Psoas muscle (tissue), 8 donors: ENCODE data around the gene GPC6. TPM values are rescaled to one million over a fixed set of nuclear protein-coding genes. Genes with fewer than 3 reads are reported as not detected.

ENCODE experiments used
- ATAC-seq, 4 donors: fragments of 200-7000 bp; cut with Tn5 transposase; one replicate each; pipeline ENCODE4 v1.9.1; 2020; ENCODE audit warnings: moderate library complexity in 3 of 4, mild to moderate bottlenecking in 2 of 4
- DNase-seq, 2 donors: peaks; one replicate each; pipeline ENCODE4 v3.0.0-alpha.2; 2020
- H3K27ac ChIP-seq: fragments of 200-600 bp; one replicate; pipeline ENCODE4 v1.8.0; 2022
- H3K27me3 ChIP-seq, 3 donors: fragments of 200-600 bp in 1 of 3; one replicate each; pipeline versions ENCODE4 v1.6.1 to v1.8.0; 2013 to 2022; ENCODE audit warnings: low read length in 2 of 3, mild to moderate bottlenecking in 2 of 3, moderate library complexity in 1 of 3; ENCODE audit not compliant: insufficient read depth in 3 of 3
- H3K36me3 ChIP-seq, 2 donors: fragments of 200-600 bp in 1 of 2; one replicate each; pipeline versions ENCODE4 v1.6.1 to v1.8.0; 2013 to 2022; ENCODE audit warnings: low read depth in 1 of 2, mild to moderate bottlenecking in 1 of 2, moderate library complexity in 1 of 2; ENCODE audit not compliant: insufficient read depth in 1 of 2
- H3K4me1 ChIP-seq: fragments of 200-600 bp; one replicate; pipeline ENCODE4 v1.8.0; 2022
- H3K4me3 ChIP-seq: fragments of 200-600 bp; one replicate; pipeline ENCODE4 v1.8.0; 2022; ENCODE audit warnings: mild to moderate bottlenecking
- H3K9me3 ChIP-seq: fragments of 200-600 bp; one replicate; pipeline ENCODE4 v1.8.0; 2022
- CTCF ChIP-seq: fragments of 200-600 bp; IDR thresholded peaks from one replicate; pipeline ENCODE4 v1.8.0; 2022; ENCODE audit warnings: antibody characterized with exemption
- WGBS, 3 donors: extraction: QIAGEN DNeasy Blood & Tissue Kit; methylation state at CpG; one replicate each; pipeline versions ENCODE4 v1.1.6 to v1.1.7; 2013; 5-methylcytosine and 5-hydroxymethylcytosine counted together
- intact Hi-C, 2 donors: fragments of 100-400 bp; cut with DNase I; formaldehyde crosslinking; loops; one replicate each; pipeline versions ENCODE4 v1.11.0 to v1.14.2; 2022
- polyA plus RNA-seq, 3 donors: library from polyadenylated mRNA; stranded (reverse); fragments of 200-250 nt; gene quantifications; one replicate each; pipeline ENCODE4 v1.2.3, GENCODE V29; 2013
- total RNA-seq, 4 donors: library from RNA; stranded (reverse); fragmentation: NEBNext Ultra II Directional in 2 of 4; extraction: Animal tissue kit (Norgen Biotek cat#: 25700) in 2 of 4; gene quantifications; one replicate each; pipeline versions ENCODE4 v1.2.1 to v1.2.4, GENCODE V29; 2021 to 2023
- donor health status: healthy with polysubstance abuse.
- donor health status: DM: no; HTN: no; CAD: no; lungs with moderate emphysema.
- donor health status: Bipolar disorder and iron deficiency.
- donor health status: healthy.
- donor health status: DM: yes; HTN: yes; CAD: no.
- donor health status: DM: no; HTN: no; CAD: no.
- donor health status: DM: no; HTN: no; CAD: no.
- donor health status: DM: yes; HTN: yes; CAD: no.

Gene GPC6
- total and polyA plus RNA-seq, 7 donors = 0.07 to 3.7 (median 0.57) TPM

GRCh38 chr13:93740334-93740733, 513.7 kb downstream of the GPC6 start:
- H3K27ac ChIP-seq = no peak overlapping the region
- WGBS, 3 donors = 66 to 86% (median 82%) methylated on average over 1 of the region's 1 CpG
- no peak for TF ChIP-seq CTCF
- DNase-seq (no peak), ATAC-seq (no peak)
- no peak overlapping the region for H3K4me3 ChIP-seq
- no peaks in the 10 kb centered on the region for H3K27me3 ChIP-seq
- intact Hi-C loops = no loop called here
- no peaks in the 10 kb centered on the region for H3K9me3 ChIP-seq
- no peaks in the 10 kb centered on the region for H3K4me1 ChIP-seq
- no peaks in the 10 kb centered on the region for H3K36me3 ChIP-seq

- H3K27ac ChIP-seq = no peak overlapping the region
- no peaks in the 10 kb centered on the region for H3K4me1 ChIP-seq
- TF ChIP-seq CTCF = no peak
- intact Hi-C loops = no loop called here
- H3K9me3 ChIP-seq = no peaks in the 10 kb centered on the region
- H3K4me3 ChIP-seq = no peak overlapping the region
- H3K27me3 ChIP-seq = no peaks in the 10 kb centered on the region
- 77 to 80% (median 78%) methylated on average over 5 of the region's 5 CpGs for WGBS, 3 donors
- no peak for ATAC-seq
- H3K36me3 ChIP-seq = no peaks in the 10 kb centered on the region
- DNase-seq = no peak
Measured at GRCh38 chr13:93744033-93744432, 517.4 kb downstream of the GPC6 start.

- no peak for TF ChIP-seq CTCF
- intact Hi-C loops = no loop called here
- DNase-seq (no peak), ATAC-seq (no peak)
- Histone ChIP-seq H3K27ac (no peak overlapping the region), H3K27me3 (no peaks in the 10 kb centered on the region), H3K4me3 (no peak overlapping the region), H3K4me1 (no peaks in the 10 kb centered on the region), H3K9me3 (no peaks in the 10 kb centered on the region), H3K36me3 (no peaks in the 10 kb centered on the region)
- WGBS, 3 donors = 54 to 68% (median 62%) methylated on average over 1 of the region's 1 CpG
Measured at GRCh38 chr13:93744886-93745285, 518.3 kb downstream of the GPC6 start.

GRCh38 chr13:93745884-93746283, 519.3 kb downstream of the GPC6 start:
- Histone ChIP-seq H3K9me3 (no peaks in the 10 kb centered on the region), H3K27me3 (no peaks in the 10 kb centered on the region), H3K27ac (no peak overlapping the region), H3K4me3 (no peak overlapping the region), H3K4me1 (no peaks in the 10 kb centered on the region), H3K36me3 (no peaks in the 10 kb centered on the region)
- DNase-seq = no peak
- WGBS, 3 donors = 88 to 97% (median 93%) methylated on average over 2 of the region's 2 CpGs
- ATAC-seq = no peak
- TF ChIP-seq CTCF = no peak
- intact Hi-C loops = no loop called here

GRCh38 chr13:93746589-93746988, 520.0 kb downstream of the GPC6 start:
- ATAC-seq (no peak), DNase-seq (no peak)
- no peaks in the 10 kb centered on the region for H3K27me3 ChIP-seq
- no peak overlapping the region for H3K4me3 ChIP-seq
- H3K4me1 ChIP-seq = no peaks in the 10 kb centered on the region
- no peaks in the 10 kb centered on the region for H3K9me3 ChIP-seq
- TF ChIP-seq CTCF = no peak
- H3K36me3 ChIP-seq = no peaks in the 10 kb centered on the region
- intact Hi-C loops = no loop called here
- H3K27ac ChIP-seq = no peak overlapping the region
- 71 to 90% (median 77%) methylated on average over 1 of the region's 1 CpG for WGBS, 3 donors
